Gastroesophageal sphincter (tissue), 4 donors: Measurements from ENCODE around the gene SFXN3. TPM values are rescaled to one million over a fixed set of nuclear protein-coding genes. Genes with fewer than 3 reads are reported as not detected.

Source experiments
- ATAC-seq: fragments of 150-250 bp; one replicate; pipeline ENCODE4 v1.9.1; 2016; ENCODE audit warnings: mild to moderate bottlenecking, moderate library complexity
- H3K27ac ChIP-seq, 4 donors: fragments of 200-600 bp; sonication (generic) in 3 of 4; 1 replicate in 3 of 4; 2 replicates in 1 of 4; pipeline ENCODE4 v1.5.1; 2016 to 2019
- H3K27me3 ChIP-seq: fragments of 200-600 bp; sonication (generic); one replicate; pipeline ENCODE4 v1.5.1; 2019
- H3K36me3 ChIP-seq, 2 donors: fragments of 200-600 bp; sonication (generic); one replicate each; pipeline ENCODE4 v1.5.1; 2019; ENCODE audit warnings: control low read depth in 1 of 2
- H3K4me1 ChIP-seq, 3 donors: fragments of 200-600 bp; sonication (generic); 1 replicate in 2 of 3; 2 replicates in 1 of 3; pipeline ENCODE4 v1.5.1; 2016 to 2019; ENCODE audit warnings: control low read depth in 2 of 3
- H3K4me3 ChIP-seq, 2 donors: fragments of 200-600 bp; sonication (generic); one replicate each; pipeline ENCODE4 v1.5.1; 2019; ENCODE audit warnings: mild to moderate bottlenecking in 1 of 2, moderate library complexity in 1 of 2
- H3K9me3 ChIP-seq, 3 donors: fragments of 200-600 bp; sonication (generic); one replicate each; pipeline ENCODE4 v1.5.1; 2017 to 2019; ENCODE audit warnings: control low read depth in 2 of 3
- CTCF ChIP-seq, 4 experiments: fragments of 200-600 bp in 2 of 4; fragments of 450-650 bp in 2 of 4; sonication (generic) in 1 of 4; IDR thresholded peaks; one replicate each; pipeline ENCODE4 v1.5.1; 2017 to 2019; ENCODE audit warnings: antibody characterized with exemption in 4 of 4, mild to moderate bottlenecking in 2 of 4, moderate library complexity in 2 of 4
- EP300 ChIP-seq: sonication (generic); formaldehyde crosslinking; IDR thresholded peaks from one replicate; pipeline ENCODE4 v1.6.1; 2017; ENCODE audit warnings: antibody characterized with exemption, mild to moderate bottlenecking
- POLR2A ChIP-seq, 2 donors: fragments of 450-650 bp; IDR thresholded peaks; one replicate each; pipeline ENCODE4 v1.6.1; 2017; ENCODE audit warnings: antibody characterized with exemption in 2 of 2, mild to moderate bottlenecking in 2 of 2, moderate library complexity in 1 of 2
- POLR2AphosphoS5 ChIP-seq: sonication (generic); formaldehyde crosslinking; IDR thresholded peaks from one replicate; pipeline ENCODE4 v1.6.1; 2017; ENCODE audit warnings: antibody characterized with exemption
- WGBS, 2 donors: methylation state at CpG; one replicate each; pipeline ENCODE4 v1.1.5; 2018; ENCODE audit warnings: low coverage in 1 of 2; 5-methylcytosine and 5-hydroxymethylcytosine counted together
- total RNA-seq, 4 donors: library from RNA; depleted of rRNA; stranded (reverse); fragments of >200 nt; gene quantifications; one replicate each; pipeline ENCODE4 v1.1.0, GENCODE V29; 2016

SFXN3 gene
- total RNA-seq, 4 donors from 2014 or later, result 47.5 to 84.2 (median 66.0) TPM

GRCh38 chr10:101042667-101043362, 11.8 kb downstream of the SFXN3 start:
- Histone ChIP-seq H3K27me3 (peaks cover 20% of the 10 kb centered on the region), H3K27ac (peak overlapping the region; percentile 47 to 96 (median 86)), H3K4me3 (peak overlapping the region; percentile 39 to 57), H3K4me1 (peaks cover 0 to 32% (median 19%) of the 10 kb centered on the region in 3 donors), H3K9me3 (no peaks in the 10 kb centered on the region), H3K36me3 (peaks cover 0 to 21% of the 10 kb centered on the region in 2 donors)
- WGBS, 2 donors, result 0 to 1% methylated on average over 9 to 24 of the region's 40 CpGs
- no peak for TF ChIP-seq EP300
- TF ChIP-seq POLR2A (IDR thresholded peaks at IDR 0.05), result peak in 1 of 2 donors; percentile 19
- TF ChIP-seq POLR2AphosphoS5, result peak; percentile 41
- TF ChIP-seq CTCF (IDR thresholded peaks at IDR 0.05), result peak in 1 of 4 experiments; percentile 5
- peak; percentile 96 for ATAC-seq

GRCh38 chr10:101043363-101043707, 12.3 kb downstream of the SFXN3 start:
- H3K27ac ChIP-seq, result peak overlapping the region; percentile 47 to 96 (median 86)
- TF ChIP-seq POLR2A (IDR thresholded peaks at IDR 0.05) (no peak), POLR2AphosphoS5 (no peak), CTCF (IDR thresholded peaks at IDR 0.05) (no peak), EP300 (no peak)
- no peak for ATAC-seq
- H3K27me3 ChIP-seq, result peaks cover 26% of the 10 kb centered on the region
- peaks cover 0 to 37% (median 19%) of the 10 kb centered on the region in 3 donors for H3K4me1 ChIP-seq
- H3K36me3 ChIP-seq, result peaks cover 0 to 16% of the 10 kb centered on the region in 2 donors
- H3K4me3 ChIP-seq, result peak overlapping the region; percentile 39 to 57
- WGBS, 2 donors, result 0 to 11% methylated on average over 2 of the region's 2 CpGs
- H3K9me3 ChIP-seq, result no peaks in the 10 kb centered on the region

- no peaks in the 10 kb centered on the region for H3K9me3 ChIP-seq
- no peak overlapping the region for H3K27ac ChIP-seq
- no peak overlapping the region for H3K4me3 ChIP-seq
- WGBS, 2 donors, result 92 to 100% methylated on average over 2 of the region's 2 CpGs
- H3K27me3 ChIP-seq, result peaks cover 34% of the 10 kb centered on the region
- H3K36me3 ChIP-seq, result peaks cover 0 to 8% of the 10 kb centered on the region in 2 donors
- ATAC-seq, result no peak
- TF ChIP-seq CTCF (IDR thresholded peaks at IDR 0.05) (no peak), POLR2A (IDR thresholded peaks at IDR 0.05) (no peak), POLR2AphosphoS5 (no peak), EP300 (no peak)
- H3K4me1 ChIP-seq, result peaks cover 0 to 39% (median 19%) of the 10 kb centered on the region in 3 donors
Observed at GRCh38 chr10:101044117-101044516, 13.1 kb downstream of the SFXN3 start.

GRCh38 chr10:101046332-101047238, 15.6 kb downstream of the SFXN3 start:
- WGBS, 2 donors, result 44 to 61% methylated on average over 3 to 8 of the region's 25 CpGs
- TF ChIP-seq CTCF (IDR thresholded peaks at IDR 0.05), result no peak
- TF ChIP-seq EP300, result no peak
- TF ChIP-seq POLR2A (IDR thresholded peaks at IDR 0.05), result no peak
- TF ChIP-seq POLR2AphosphoS5, result no peak
- Histone ChIP-seq H3K4me3 (no peak overlapping the region), H3K27me3 (peaks cover 58% of the 10 kb centered on the region), H3K27ac (no peak overlapping the region), H3K9me3 (no peaks in the 10 kb centered on the region), H3K4me1 (peaks cover 0 to 38% (median 22%) of the 10 kb centered on the region in 3 donors), H3K36me3 (no peaks in the 10 kb centered on the region)
- ATAC-seq, result no peak
